SJCRH30 (cell line): ENCODE results near the gene STX8. TPM values are rescaled to one million over a fixed set of nuclear protein-coding genes. Genes with fewer than 3 reads are reported as not detected.

Source experiments
- DNase-seq, 2 experiments: peaks; one replicate each; pipeline ENCODE4 v3.0.0-alpha.2; 2015 to 2020
- H3K27ac ChIP-seq: fragments of 250-450 bp; sonication (Bioruptor Pico); 2 replicates; pipeline ENCODE4 v1.5.1; 2020; ENCODE audit warnings: mild to moderate bottlenecking, moderate library complexity
- H3K27me3 ChIP-seq: fragments of 250-450 bp; sonication (Bioruptor Pico); 2 replicates; pipeline ENCODE4 v1.5.1; 2020; ENCODE audit warnings: mild to moderate bottlenecking, moderate library complexity
- H3K36me3 ChIP-seq: fragments of 250-450 bp; sonication (Bioruptor Pico); 2 replicates; pipeline ENCODE4 v1.5.1; 2020; ENCODE audit warnings: mild to moderate bottlenecking, moderate library complexity
- H3K4me1 ChIP-seq: fragments of 250-450 bp; sonication (Bioruptor Pico); 2 replicates; pipeline ENCODE4 v1.5.1; 2020; ENCODE audit warnings: mild to moderate bottlenecking, moderate library complexity
- H3K4me3 ChIP-seq: fragments of 250-450 bp; sonication (Bioruptor Pico); 2 replicates; pipeline ENCODE4 v1.5.1; 2020; ENCODE audit warnings: mild to moderate bottlenecking, moderate library complexity
- H3K9me3 ChIP-seq: fragments of 250-450 bp; sonication (Bioruptor Pico); replicated peaks from 2 replicates; pipeline ENCODE4 v1.5.1; 2020; ENCODE audit warnings: mild to moderate bottlenecking, moderate library complexity
- total RNA-seq: library from RNA; depleted of rRNA; stranded (reverse); fragments of >200 nt; shearing (Covaris generic); gene quantifications from 2 replicates; pipeline ENCODE4 v1.2.3, GENCODE V29; 2014

The STX8 gene
- total RNA-seq, 1 experiment from 2014 or later: 47.1 TPM

DNA sequence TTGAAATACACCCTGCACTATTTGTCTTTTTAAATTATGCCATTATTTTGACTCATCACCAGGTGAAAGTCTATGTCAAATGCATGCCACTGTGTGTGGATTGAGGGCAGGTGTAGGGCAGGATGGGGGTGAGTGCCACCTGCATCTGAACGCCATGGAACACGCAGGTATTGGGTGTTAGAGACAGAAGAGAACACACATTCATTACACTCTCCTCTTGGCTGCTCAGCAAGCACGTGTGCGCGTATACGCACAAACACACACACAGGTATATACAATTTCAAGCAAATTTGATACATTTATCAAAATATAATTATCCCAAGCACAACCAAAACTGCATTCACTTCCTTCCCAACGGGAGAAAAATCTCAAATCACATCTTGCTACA is 285.4 kb downstream of the STX8 start:
- H3K36me3 ChIP-seq: no peaks in the 10 kb centered on the region
- no peak overlapping the region for H3K27ac ChIP-seq
- H3K4me3 ChIP-seq: no peak overlapping the region
- H3K9me3 ChIP-seq: no peaks in the 10 kb centered on the region
- H3K27me3 ChIP-seq: no peaks in the 10 kb centered on the region
- no peak for DNase-seq
- H3K4me1 ChIP-seq: no peaks in the 10 kb centered on the region; the same call in 1 of the 2 replicates

- DNase-seq: no peak
- H3K9me3 ChIP-seq: no peaks in the 10 kb centered on the region
- no peaks in the 10 kb centered on the region for H3K36me3 ChIP-seq
- H3K4me1 ChIP-seq: no peaks in the 10 kb centered on the region; the same call in 1 of the 2 replicates
- H3K4me3 ChIP-seq: no peak overlapping the region
- H3K27me3 ChIP-seq: no peaks in the 10 kb centered on the region
- H3K27ac ChIP-seq: no peak overlapping the region
These were observed 288.3 kb downstream of the STX8 start for GRCh38 chr17:9287306-9287705.

DNA sequence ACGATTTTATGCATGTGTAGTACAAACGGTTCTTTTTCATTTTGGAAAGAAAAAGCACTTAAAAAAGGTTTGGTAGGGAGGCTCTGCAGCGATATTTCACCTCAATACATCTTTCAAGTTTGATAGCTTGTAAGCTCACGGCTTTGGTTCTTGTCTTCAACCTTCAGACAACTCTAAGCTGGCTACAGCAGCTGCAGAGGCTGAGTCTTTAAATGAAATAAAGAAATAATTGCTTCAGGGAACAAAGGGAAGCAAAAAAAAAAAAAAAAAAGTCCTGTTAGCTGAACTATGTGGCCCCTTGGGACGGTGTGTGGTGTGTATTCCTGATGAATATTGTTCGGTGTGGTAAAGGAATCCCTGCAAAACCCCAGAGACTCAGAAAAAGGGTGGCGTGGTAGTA is 289.2 kb downstream of the STX8 start:
- Histone ChIP-seq H3K27ac (peak overlapping the region; percentile 22; the same call in 1 of the 2 replicates), H3K9me3 (no peaks in the 10 kb centered on the region), H3K27me3 (no peaks in the 10 kb centered on the region), H3K4me1 (no peaks in the 10 kb centered on the region; the same call in 1 of the 2 replicates), H3K36me3 (no peaks in the 10 kb centered on the region), H3K4me3 (peak overlapping the region; percentile 36)
- DNase-seq: peak; percentile 38 to 50

DNA sequence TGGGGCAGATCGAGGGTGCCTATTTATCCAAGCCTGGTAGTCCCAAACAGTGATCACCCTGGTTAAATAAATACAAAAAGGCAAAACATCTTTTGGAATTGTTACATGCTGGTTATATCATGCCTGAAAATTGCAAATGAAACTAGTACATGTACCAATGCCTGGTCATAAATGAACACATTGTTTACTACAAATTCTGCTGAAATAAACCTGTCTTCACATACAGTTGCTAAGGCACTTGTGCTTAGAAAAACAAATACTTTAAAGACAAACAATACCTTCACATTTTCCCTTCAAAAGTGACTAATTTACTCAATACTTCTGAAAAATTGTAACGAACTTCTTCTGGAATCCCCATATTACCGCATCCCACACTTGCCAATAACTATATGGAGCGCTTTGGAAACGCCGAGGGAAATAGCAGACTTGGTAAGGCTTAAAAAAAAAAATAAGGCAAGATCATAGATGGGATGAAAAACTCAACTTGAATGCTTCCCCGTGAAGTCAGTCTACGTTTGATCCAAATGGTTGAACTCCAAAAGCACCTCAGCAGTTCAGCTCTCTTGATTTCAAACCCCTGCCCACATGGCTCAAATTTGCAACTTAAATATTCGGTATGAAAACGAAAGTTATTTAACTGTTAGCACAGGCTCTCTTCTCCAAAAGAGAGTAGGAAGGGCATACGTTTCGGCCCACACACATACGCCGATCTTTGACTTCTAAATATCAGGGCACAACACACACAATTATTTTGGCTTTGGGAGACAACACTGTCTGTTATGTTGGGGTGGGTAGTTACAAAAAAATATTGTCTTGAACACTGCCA is 289.8 kb downstream of the STX8 start:
- DNase-seq: peak in 1 of 2 experiments; percentile 4
- H3K36me3 ChIP-seq: no peaks in the 10 kb centered on the region
- H3K4me1 ChIP-seq: no peaks in the 10 kb centered on the region; the same call in 1 of the 2 replicates
- no peaks in the 10 kb centered on the region for H3K9me3 ChIP-seq
- peak overlapping the region; percentile 36 for H3K4me3 ChIP-seq
- no peaks in the 10 kb centered on the region for H3K27me3 ChIP-seq
- peak overlapping the region; percentile 22; the same call in 1 of the 2 replicates for H3K27ac ChIP-seq

- DNase-seq: no peak
- Histone ChIP-seq H3K4me1 (no peaks in the 10 kb centered on the region; the same call in 1 of the 2 replicates), H3K27ac (no peak overlapping the region), H3K9me3 (no peaks in the 10 kb centered on the region), H3K27me3 (no peaks in the 10 kb centered on the region), H3K4me3 (no peak overlapping the region), H3K36me3 (no peaks in the 10 kb centered on the region)
These were observed 290.7 kb downstream of the STX8 start for GRCh38 chr17:9284884-9285283.

DNA sequence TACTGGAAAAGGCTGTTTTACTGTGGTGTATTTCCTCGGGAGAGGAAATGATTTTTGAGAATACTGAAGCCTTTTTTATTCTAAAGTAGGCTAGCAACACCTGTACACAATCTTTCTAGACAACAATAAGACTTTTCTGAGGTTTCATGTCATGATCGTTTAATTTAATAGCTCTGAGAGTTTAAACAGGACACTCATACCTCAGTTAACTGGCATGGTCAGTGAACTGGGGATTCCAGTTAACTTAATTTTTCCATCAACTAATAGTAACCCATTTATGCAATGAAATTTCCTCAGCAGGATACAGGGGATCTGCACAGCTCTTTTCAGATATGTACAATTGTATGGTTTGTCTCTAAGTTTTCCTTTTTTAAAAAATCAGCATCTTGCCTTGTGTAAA is 291.7 kb downstream of the STX8 start:
- Histone ChIP-seq H3K27ac (no peak overlapping the region), H3K9me3 (no peaks in the 10 kb centered on the region), H3K4me3 (no peak overlapping the region), H3K27me3 (no peaks in the 10 kb centered on the region), H3K4me1 (no peaks in the 10 kb centered on the region; the same call in 1 of the 2 replicates), H3K36me3 (no peaks in the 10 kb centered on the region)
- DNase-seq: no peak

DNA sequence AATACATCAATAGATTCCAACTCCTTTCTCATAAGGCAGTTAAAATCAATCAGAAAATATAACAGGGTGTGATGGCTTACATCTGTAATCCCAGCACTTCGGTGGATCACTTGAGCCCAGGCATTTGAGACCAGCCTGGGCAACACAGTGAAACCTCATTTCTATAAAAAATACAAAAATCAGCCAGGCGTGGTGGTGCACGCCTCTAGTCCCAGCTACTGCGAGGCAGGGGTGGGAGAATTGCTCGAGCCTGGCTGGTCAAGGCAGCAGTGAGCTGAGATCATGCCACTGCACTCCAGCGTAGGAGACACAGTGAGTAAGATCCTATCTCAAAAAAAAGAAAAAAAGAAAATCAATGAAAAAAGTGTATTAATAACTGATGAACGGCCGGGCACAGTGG is 295.7 kb downstream of the STX8 start:
- Histone ChIP-seq H3K27me3 (no peaks in the 10 kb centered on the region), H3K4me3 (no peak overlapping the region), H3K27ac (no peak overlapping the region), H3K4me1 (no peaks in the 10 kb centered on the region), H3K36me3 (no peaks in the 10 kb centered on the region), H3K9me3 (no peaks in the 10 kb centered on the region)
- no peak for DNase-seq

DNA sequence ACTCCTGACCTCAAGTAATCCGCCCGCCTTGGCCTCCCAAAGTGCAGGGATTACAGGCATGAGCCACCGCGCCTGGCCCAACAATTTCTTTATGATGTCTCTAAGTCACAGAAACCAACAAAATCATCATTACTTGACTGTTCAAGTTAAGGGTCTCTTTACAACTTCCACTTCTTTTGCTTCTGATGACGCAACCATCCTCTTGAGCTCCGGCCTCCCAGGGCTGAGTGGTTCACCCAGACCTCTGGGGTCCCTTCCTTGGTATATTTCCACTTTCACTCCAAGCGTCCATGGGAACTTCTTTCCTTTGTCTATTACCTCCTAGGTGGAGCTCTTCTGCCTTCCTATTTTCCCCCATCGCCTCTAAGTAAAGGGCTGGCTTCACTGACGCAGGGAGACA is 300.6 kb downstream of the STX8 start:
- DNase-seq: no peak
- Histone ChIP-seq H3K36me3 (no peaks in the 10 kb centered on the region), H3K27ac (no peak overlapping the region), H3K4me1 (no peaks in the 10 kb centered on the region; the same call in 1 of the 2 replicates), H3K9me3 (no peaks in the 10 kb centered on the region), H3K27me3 (no peaks in the 10 kb centered on the region), H3K4me3 (no peak overlapping the region)

DNA sequence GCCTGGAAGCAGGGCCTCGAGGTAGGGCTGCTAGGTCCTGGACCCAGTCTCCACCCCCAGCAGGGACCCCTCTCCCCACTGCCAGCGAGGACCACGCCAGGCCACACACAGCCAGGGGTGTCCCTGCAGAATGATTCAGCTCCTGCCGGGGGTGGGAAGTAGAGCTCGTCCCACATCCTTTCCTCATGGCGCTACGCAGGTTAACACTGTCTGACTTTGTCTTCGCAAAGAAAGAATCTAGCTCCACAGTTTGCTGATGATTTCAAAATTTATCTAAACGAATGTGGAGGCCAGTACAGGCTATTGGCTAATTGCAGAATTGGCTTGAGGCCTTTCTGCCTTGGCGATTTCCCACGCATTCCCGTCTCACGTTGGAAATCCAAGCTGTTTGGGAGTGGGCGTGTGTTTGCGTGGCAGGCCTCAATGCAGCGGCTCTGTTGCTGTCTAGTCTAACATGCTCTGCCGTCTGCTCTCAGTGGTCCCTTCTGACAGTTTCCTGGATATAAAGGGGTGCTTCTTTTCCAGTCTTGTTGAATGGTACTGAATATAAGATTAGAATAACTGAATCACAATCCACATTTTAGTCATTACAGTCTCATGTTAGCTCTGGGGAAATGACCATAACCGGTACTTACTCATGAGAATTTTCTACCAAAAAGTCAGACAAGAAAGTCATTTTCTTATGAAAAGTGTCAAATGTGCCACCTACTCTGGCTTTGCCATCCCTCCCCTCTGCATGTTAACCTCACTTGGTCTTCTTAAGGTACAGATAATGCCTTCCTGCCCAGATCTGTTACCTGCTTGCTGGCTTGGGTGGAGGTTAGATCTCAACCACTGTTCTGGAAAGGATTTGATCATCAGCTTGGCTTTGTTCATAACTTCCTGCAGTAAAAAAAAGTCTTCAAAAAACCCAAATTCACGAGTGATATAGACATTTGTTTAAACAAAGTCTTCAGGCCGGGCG is 301.9 kb downstream of the STX8 start:
- DNase-seq: no peak
- no peaks in the 10 kb centered on the region for H3K27me3 ChIP-seq
- H3K9me3 ChIP-seq: no peaks in the 10 kb centered on the region
- no peak overlapping the region for H3K4me3 ChIP-seq
- no peak overlapping the region for H3K27ac ChIP-seq
- no peaks in the 10 kb centered on the region for H3K36me3 ChIP-seq
- H3K4me1 ChIP-seq: no peaks in the 10 kb centered on the region; the same call in 1 of the 2 replicates

- no peaks in the 10 kb centered on the region for H3K36me3 ChIP-seq
- H3K27me3 ChIP-seq: no peaks in the 10 kb centered on the region
- DNase-seq: no peak
- H3K4me1 ChIP-seq: no peaks in the 10 kb centered on the region; the same call in 1 of the 2 replicates
- H3K27ac ChIP-seq: peak overlapping the region; percentile 61
- H3K4me3 ChIP-seq: no peak overlapping the region
- H3K9me3 ChIP-seq: no peaks in the 10 kb centered on the region
These were observed 303.0 kb downstream of the STX8 start for GRCh38 chr17:9272501-9273200.

GRCh38 chr17:9271989-9272388 is 303.6 kb downstream of the STX8 start:
- no peaks in the 10 kb centered on the region for H3K9me3 ChIP-seq
- H3K4me1 ChIP-seq: no peaks in the 10 kb centered on the region; the same call in 1 of the 2 replicates
- no peaks in the 10 kb centered on the region for H3K27me3 ChIP-seq
- no peak overlapping the region for H3K4me3 ChIP-seq
- peak overlapping the region; percentile 61 for H3K27ac ChIP-seq
- H3K36me3 ChIP-seq: no peaks in the 10 kb centered on the region
- DNase-seq: peak; percentile 74 to 84

DNA sequence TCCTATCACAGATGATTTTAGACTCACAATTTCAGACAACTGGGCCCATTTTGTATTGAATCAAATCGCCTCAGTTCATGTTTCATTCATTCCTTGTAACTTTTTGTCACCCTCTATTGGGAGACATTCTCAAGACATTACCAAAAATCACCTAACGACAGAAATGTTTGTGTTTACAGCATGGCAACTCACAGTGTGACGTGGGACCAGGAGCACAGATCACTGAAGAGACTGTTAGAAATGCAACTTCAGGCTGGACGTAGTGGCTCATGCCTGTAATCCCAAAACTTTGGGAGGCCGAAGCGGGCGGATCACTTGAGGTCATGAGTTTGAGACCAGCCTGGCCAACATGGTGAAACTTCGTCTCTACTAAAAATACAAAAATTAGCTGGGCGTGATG is 304.7 kb downstream of the STX8 start:
- Histone ChIP-seq H3K36me3 (no peaks in the 10 kb centered on the region), H3K4me3 (no peak overlapping the region), H3K9me3 (no peaks in the 10 kb centered on the region), H3K27me3 (no peaks in the 10 kb centered on the region), H3K4me1 (no peaks in the 10 kb centered on the region; the same call in 1 of the 2 replicates), H3K27ac (no peak overlapping the region)
- DNase-seq: no peak

GRCh38 chr17:9269350-9270035 is 306.1 kb downstream of the STX8 start:
- no peaks in the 10 kb centered on the region for H3K9me3 ChIP-seq
- DNase-seq: no peak
- H3K27ac ChIP-seq: no peak overlapping the region
- H3K4me1 ChIP-seq: no peaks in the 10 kb centered on the region; the same call in 1 of the 2 replicates
- H3K4me3 ChIP-seq: no peak overlapping the region
- no peaks in the 10 kb centered on the region for H3K27me3 ChIP-seq
- H3K36me3 ChIP-seq: no peaks in the 10 kb centered on the region

DNA sequence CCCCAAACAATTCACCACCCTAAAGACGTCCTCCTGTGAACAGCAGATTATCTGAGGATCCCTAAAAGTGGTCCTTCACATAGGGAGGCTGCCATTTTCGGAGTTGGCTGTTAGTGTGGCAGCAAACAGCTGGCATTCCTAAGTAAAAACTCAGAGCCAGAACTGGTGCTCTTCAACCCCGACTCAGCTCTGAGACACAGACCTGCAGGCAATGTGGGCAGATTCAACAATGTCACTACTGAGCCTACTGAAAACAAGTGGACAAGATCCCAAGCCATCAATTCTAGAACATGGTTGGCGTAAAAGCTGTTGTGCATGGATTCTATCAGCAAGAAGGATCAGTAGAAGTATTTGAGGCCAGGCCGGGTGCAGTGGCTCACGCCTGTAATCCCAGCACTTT is 307.1 kb downstream of the STX8 start:
- no peaks in the 10 kb centered on the region for H3K27me3 ChIP-seq
- DNase-seq: no peak
- no peak overlapping the region for H3K27ac ChIP-seq
- H3K36me3 ChIP-seq: no peaks in the 10 kb centered on the region
- H3K4me1 ChIP-seq: no peaks in the 10 kb centered on the region; the same call in 1 of the 2 replicates
- H3K4me3 ChIP-seq: no peak overlapping the region
- no peaks in the 10 kb centered on the region for H3K9me3 ChIP-seq
